ENCODE results near the gene CENPS.

- TF ChIP-seq CTCF (IDR thresholded peaks at IDR 0.05; ENCODE audit: insufficient read depth, low read length), result no peak
- no peak for TF ChIP-seq SPI1 (IDR thresholded peaks at IDR 0.05; ENCODE audit: borderline replicate concordance, low read depth)
- TF ChIP-seq POLR2AphosphoS5 (IDR thresholded peaks at IDR 0.05; ENCODE audit: low read depth), result no peak
Measured at GRCh38 chr1:10389271-10389973, 40.8 kb upstream of the CENPS start.

Measured in HL-60 (cell line).